OCI-M1 (cell line): ENCODE results near the gene SLC11A1.

Experiments
- DNase-seq: peaks from one replicate; lab custom pipeline; 2025; lab: John Stamatoyannopoulos, UW

SLC11A1 gene

GRCh38 chr2:218393750-218394290 is 11.7 kb downstream of the SLC11A1 start:
- peak; percentile 94 for DNase-seq

- DNase-seq = peak; percentile 81
Observed at GRCh38 chr2:218394298-218395089, 12.4 kb downstream of the SLC11A1 start.

- DNase-seq = no peak
Observed at GRCh38 chr2:218395090-218395444, 13.0 kb downstream of the SLC11A1 start.

- no peak for DNase-seq
Observed at GRCh38 chr2:218395456-218395825, 13.4 kb downstream of the SLC11A1 start.

GRCh38 chr2:218395826-218396687 is 14.0 kb downstream of the SLC11A1 start:
- peak; percentile 98 for DNase-seq

- DNase-seq = peak; percentile 80
Observed at GRCh38 chr2:218396688-218397462, 14.8 kb downstream of the SLC11A1 start.

- no peak for DNase-seq
Observed at GRCh38 chr2:218397463-218397819, 15.4 kb downstream of the SLC11A1 start.

- peak; percentile 95 for DNase-seq
Observed at GRCh38 chr2:218397820-218398436, 15.9 kb downstream of the SLC11A1 start.

- peak; percentile 89 for DNase-seq
Observed at GRCh38 chr2:218398437-218399390, 16.6 kb downstream of the SLC11A1 start.

- DNase-seq = peak; percentile 94
Observed at GRCh38 chr2:218399391-218400166, 17.5 kb downstream of the SLC11A1 start, which contains the start of gene CTDSP1. TSS of gene CTDSP1 (plus strand) at chr2:218399868. CDS start at chr2:218400091, 223 bp downstream.

GRCh38 chr2:218400167-218400929 is 18.3 kb downstream of the SLC11A1 start:
- DNase-seq = peak; percentile 69

GRCh38 chr2:218400930-218401881 is 19.1 kb downstream of the SLC11A1 start:
- peak; percentile 26 for DNase-seq

- DNase-seq = no peak
Observed at GRCh38 chr2:218401890-218402289, 19.8 kb downstream of the SLC11A1 start.

GRCh38 chr2:218402491-218402901 is 20.4 kb downstream of the SLC11A1 start:
- no peak for DNase-seq

- DNase-seq = no peak
Observed at GRCh38 chr2:218402911-218403411, 20.9 kb downstream of the SLC11A1 start.

- no peak for DNase-seq
Observed at GRCh38 chr2:218403810-218404209, 21.7 kb downstream of the SLC11A1 start.

- no peak for DNase-seq
Observed at GRCh38 chr2:218404351-218405085, 22.4 kb downstream of the SLC11A1 start.
